Measurements from ENCODE around the gene HINFP.
"Not testable (repeated sequence)": the region's sequence is repeated elsewhere in the genome, so short reads cannot be mapped to it uniquely, and the experiment has no call there.

The HINFP gene

GRCh38 chr11:119117004-119117706 is 4.2 kb upstream of the HINFP start:
- DNase-seq (ENCODE audit: low read depth in 1 of 2, low spot score in 1 of 2), result no peak

GRCh38 chr11:119118227-119118626 is 3.2 kb upstream of the HINFP start:
- no peak for DNase-seq (ENCODE audit: low read depth in 1 of 2, low spot score in 1 of 2)

DNA sequence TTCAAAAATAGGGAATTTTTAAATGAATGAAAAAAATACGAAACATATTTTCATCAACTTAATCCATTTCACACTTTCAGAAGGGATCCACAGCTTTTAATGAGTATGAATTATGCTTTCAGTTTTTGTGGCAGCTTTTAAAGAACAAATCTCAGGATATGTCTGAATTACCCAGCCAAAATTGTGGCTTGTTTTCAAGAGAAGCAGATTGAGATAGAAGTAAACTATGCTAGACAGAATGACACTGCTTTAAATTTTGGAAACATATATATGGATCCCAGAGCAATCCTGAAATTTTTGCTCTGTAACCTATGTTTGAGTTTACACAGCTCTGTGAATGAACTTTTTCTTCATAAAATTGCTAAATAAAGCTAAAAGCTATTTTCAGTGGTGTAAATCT is 2.4 kb upstream of the HINFP start:
- no peak for DNase-seq (ENCODE audit: low read depth in 1 of 2, low spot score in 1 of 2)

DNA sequence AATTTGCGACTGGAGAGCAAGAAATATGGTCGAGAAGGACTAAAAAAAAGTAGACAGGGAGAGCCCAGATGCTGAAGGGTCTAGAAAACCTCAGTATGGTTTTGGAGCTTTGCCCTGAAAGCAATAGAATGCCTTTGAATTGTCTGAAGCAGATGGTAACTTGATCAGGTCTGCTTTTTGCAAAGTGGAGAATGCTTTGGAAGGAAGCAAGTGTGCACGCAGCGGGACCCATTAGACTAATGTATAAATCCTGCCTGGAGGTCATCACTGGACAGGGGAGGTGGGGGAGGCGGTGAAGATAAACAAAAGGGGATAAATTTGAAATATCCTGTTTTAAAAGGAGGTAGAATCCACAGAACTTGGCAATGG is 757 bp upstream of the HINFP start:
- DNase-seq (ENCODE audit: low read depth in 1 of 2, low spot score in 1 of 2), result no peak

DNA sequence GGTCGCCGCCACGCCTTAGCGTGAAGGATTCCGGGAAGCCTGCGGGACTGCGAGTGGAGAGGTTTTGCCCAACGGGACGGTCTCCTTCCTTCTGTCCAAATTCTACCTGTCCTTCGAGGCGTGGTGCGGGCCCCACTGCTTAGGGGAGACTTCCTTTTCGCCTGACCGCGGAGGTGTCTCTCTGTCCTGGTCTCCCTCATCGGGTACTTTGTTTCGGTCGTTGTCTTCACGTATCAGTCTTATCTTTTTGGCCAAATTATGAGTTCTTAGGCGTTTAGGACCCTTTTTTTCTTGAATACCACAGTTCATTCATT is 388 bp downstream of the HINFP start:
- no peak for DNase-seq (ENCODE audit: low read depth in 1 of 2, low spot score in 1 of 2)

GRCh38 chr11:119125821-119126220 is 4.4 kb downstream of the HINFP start:
- no peak for DNase-seq (ENCODE audit: low read depth in 1 of 2, low spot score in 1 of 2)

DNA sequence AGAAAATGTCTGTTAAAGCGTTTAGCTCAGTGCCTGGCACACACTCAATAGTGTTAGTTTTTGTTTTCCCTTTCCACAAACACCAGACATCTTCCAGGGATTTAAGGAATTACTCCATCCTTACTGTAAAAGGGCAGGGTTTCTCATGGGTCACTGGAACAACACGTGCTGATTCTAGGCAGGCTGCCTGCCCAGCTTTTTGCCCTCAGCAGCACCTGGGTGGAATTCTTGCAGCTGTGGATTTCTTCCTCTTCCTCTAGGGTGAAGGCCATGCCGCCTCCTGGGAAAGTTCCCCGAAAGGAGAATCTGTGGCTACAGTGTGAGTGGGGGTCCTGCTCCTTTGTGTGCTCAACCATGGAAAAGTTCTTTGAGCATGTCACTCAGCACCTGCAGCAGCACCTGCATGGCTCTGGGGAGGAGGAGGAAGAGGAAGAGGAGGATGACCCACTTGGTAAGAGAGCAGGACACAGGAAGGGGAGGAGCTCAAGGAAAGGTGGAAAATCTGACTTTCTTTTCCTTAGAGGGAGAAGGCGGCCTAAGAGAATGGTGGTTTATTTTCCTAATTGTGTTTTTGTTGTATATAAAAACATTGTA is 5.4 kb downstream of the HINFP start:
- no peak for DNase-seq (ENCODE audit: low read depth in 1 of 2, low spot score in 1 of 2)

- DNase-seq (ENCODE audit: low read depth in 1 of 2, low spot score in 1 of 2), result no peak
Observed at GRCh38 chr11:119130662-119131061, 9.3 kb downstream of the HINFP start.

DNA sequence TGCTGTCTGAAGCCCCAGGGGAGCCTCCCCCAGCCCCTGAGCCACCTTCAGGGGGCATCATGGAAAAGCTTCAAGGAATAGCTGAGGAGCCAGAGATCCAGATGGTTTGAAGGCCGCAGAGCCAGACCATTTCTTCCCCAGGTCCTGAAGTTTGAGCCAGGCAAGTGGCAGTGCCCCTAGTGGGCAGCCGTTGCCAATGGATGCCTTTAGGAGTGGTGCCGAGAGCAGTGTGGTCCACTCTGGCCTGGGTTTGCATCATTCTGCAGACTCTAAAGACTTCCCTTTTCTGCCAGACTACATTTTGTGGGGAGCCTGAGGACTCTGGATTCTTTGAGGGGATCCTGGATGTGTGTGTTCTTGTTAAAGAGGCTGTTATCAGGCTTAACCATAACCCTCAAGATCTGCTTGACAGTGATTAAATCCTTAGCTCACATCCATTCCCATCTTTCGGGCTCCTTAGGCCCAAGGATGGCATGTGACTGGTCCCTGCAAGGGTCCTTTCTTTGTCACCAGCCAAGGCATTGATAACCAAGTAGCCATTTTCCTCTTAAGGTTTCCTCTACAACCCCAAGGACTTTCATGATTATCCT is 13.1 kb downstream of the HINFP start:
- no peak for DNase-seq (ENCODE audit: low read depth in 1 of 2, low spot score in 1 of 2)

DNA sequence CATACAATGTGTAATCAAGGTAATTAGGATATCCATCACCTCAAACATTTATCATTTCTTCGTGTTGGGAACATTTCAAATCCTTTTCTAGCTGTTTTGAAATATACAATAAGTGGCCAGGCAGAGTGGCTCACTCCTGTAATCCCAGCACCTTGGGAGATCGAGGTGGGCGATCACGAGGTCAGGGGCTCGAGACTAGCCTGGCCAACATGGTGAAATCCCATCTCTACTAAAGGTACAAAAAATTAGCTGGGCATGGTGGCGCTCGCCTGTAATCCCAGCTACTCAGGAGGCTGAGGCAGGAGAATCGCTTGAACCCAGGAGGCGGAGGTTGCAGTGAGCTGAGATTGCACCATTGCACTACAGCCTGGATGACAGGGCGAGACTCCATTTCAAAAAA is 17.9 kb downstream of the HINFP start:
- not testable (repeated sequence) for DNase-seq (ENCODE audit: low read depth in 1 of 2, low spot score in 1 of 2)

- no peak for DNase-seq (ENCODE audit: low read depth in 1 of 2, low spot score in 1 of 2)
Observed at GRCh38 chr11:119144825-119145486, 23.6 kb downstream of the HINFP start.

DNA sequence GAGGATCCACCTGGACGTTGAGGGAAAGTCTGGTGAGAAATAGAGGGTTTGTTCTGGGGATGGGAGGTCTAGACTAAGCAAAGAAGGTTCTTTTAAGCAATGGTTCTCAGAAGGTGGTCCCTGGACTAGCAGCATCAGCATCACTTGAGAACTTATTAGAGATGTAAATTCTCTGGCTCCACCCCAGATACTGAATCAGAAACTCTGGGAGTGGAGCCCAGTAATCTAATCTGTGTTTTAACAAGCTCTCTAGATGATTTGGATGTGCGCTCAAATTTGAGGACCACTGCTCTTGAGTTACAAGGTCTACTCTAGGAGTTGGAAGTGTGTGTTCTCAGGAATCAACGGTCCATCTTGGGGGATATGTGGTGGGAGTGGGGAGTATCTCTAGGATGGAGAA is 24.2 kb downstream of the HINFP start:
- no peak for DNase-seq (ENCODE audit: low read depth in 1 of 2, low spot score in 1 of 2)

DNA sequence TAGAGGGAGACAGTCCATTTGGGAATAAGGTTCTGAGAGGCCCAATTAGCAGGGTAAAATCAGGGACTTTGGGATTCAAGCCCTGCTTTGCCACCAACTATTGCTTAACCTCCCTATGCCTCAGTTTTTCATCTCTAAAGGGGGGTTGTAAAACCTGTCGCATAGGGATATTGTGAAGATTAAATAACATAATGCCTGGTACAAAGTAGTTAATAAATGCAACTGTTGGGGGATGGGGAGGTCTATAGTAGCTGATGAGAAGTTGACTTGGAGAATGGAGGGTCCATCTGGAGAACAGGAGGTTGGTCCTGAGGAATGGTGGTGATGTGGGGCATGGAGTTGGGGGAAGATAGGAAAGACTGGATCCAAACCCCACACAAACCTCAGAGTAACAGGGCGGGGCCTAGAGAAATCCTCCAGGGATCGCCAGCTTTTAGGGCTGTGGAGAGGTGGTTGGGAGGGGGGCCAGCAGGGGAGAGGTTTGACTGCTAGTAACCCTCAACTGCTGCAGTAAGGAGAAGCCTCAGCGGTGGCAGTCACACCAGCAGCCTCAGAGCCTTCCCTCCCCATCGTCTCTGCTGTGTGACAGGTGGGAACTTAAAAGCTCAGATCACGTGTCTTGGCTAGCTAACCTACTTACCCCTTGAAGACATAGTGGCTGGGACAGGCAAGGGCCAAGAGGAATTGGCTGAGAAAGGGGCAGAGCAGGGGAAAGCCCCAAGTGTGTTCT is 26.4 kb downstream of the HINFP start:
- DNase-seq (ENCODE audit: low read depth in 1 of 2, low spot score in 1 of 2), result no peak

DNA sequence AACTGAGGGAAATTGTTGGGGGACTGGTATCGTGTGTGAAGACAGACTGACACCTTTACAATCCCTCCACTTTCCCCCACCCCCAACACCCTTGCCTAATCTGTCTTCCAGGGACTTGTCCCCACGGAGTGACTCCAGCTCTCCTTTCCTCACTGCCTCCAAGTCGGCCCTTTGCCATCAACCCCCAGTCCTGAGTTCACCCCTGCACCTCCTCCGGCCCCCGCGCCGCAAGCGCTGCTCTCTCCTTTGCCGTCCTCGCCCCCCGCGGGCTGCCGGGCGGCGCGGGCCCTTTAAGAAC is 27.3 kb downstream of the HINFP start:
- DNase-seq (ENCODE audit: low read depth in 1 of 2, low spot score in 1 of 2), result no peak

- no peak for DNase-seq (ENCODE audit: low read depth in 1 of 2, low spot score in 1 of 2)
Observed at GRCh38 chr11:119149018-119149785, 27.8 kb downstream of the HINFP start, which contains the start of gene ABCG4. ABCG4 (plus strand) TSS chr11:119149052; CDS start chr11:119149966, 914 bp downstream.

DNA sequence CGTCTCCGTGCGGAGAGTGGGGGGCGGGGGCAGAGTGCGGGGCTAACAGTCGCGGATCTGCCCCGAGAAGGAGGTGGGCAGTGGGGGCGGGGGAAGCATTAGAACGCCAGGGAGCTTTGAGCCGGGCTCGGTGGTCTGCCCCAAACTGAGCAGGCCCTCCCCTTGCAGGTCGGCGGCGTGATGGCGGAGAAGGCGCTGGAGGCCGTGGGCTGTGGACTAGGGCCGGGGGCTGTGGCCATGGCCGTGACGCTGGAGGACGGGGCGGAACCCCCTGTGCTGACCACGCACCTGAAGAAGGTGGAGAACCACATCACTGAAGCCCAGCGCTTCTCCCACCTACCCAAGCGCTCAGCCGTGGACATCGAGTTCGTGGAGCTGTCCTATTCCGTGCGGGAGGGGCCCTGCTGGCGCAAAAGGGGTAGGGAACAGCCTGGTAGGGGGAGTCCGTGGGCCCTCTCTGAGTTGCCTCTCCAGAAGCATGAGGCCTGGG is 28.5 kb downstream of the HINFP start:
- no peak for DNase-seq (ENCODE audit: low read depth in 1 of 2, low spot score in 1 of 2)

- no peak for DNase-seq (ENCODE audit: low read depth in 1 of 2, low spot score in 1 of 2)
Observed at GRCh38 chr11:119152043-119152442, 30.7 kb downstream of the HINFP start.

GRCh38 chr11:119152604-119153003 is 31.2 kb downstream of the HINFP start:
- DNase-seq (ENCODE audit: low read depth in 1 of 2, low spot score in 1 of 2), result no peak

DNA sequence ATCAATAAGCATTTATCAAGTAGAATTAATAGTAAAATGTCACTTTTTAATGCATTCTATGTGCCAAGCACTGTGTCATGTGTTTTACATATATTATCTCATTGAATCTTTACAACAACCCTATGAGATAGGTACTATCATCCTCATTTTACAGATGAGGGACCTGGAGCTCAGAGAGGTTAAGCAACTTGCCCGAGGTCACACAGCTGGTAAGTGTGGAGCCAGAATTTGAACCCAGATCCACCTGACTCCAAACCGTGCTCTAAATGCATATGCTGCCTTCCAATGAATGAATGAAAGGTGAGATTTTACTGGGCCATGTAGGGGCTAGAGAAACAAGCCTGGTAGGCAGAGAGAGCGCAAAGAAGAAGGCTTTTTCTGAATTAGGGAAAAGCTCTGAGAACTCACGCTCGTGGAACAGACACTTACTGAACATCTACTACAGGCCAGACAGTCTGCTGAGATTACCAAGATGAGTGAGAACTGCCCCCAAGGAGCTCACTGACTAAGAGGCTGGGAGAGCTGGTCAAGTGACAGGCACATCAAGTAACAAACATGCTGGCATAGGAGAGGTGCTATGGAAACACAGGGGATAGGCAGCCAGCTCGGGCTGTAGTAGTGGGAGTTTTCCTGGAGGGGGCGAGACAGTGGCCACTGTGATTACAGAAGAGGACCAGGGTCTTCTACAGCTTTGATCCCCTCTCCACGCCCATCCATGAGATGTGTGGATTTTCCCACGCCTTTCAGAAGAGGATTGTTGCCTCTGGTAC is 31.9 kb downstream of the HINFP start:
- no peak for DNase-seq (ENCODE audit: low read depth in 1 of 2, low spot score in 1 of 2)

DNA sequence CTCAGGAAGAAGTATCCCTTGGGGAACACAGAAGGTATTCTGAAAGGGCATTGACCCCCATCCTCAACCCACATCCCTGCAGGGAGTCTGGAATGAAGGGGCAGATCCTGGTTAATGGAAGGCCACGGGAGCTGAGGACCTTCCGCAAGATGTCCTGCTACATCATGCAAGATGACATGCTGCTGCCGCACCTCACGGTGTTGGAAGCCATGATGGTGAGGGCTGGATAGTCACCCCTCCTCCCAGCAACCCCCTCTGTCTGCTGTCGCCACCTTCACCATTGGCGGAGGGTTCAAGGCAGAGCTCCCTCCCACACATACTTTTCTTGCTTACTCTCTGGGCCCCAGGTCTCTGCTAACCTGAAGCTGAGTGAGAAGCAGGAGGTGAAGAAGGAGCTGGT is 32.8 kb downstream of the HINFP start:
- DNase-seq (ENCODE audit: low read depth in 1 of 2, low spot score in 1 of 2), result no peak

All from activated T-helper 1 cell treated with anti-CD3 and anti-CD28 coated beads, Interleukin-2, amount 50 U/mL, for 16 hours (primary cell).